SU-DHL-6 (cell line): Measurements from ENCODE around the gene INPP4A.

Source experiments
- H2AFZ ChIP-seq: fragments of 200-600 bp; sonication (generic); 2 replicates; pipeline ENCODE4 v1.6.1; 2014; ENCODE audit warnings: low read depth, mild to moderate bottlenecking, moderate library complexity, mixed read lengths, antibody characterized with exemption, low read length; ENCODE audit not compliant: severe bottlenecking
- H3F3A ChIP-seq: fragments of 200-600 bp; shearing (Covaris generic); 2 replicates; pipeline ENCODE4 v1.6.0; 2016; ENCODE audit warnings: antibody characterized with exemption, mild to moderate bottlenecking; ENCODE audit not compliant: insufficient read depth
- H3K27ac ChIP-seq: fragments of 200-600 bp; sonication (generic); 2 replicates; pipeline ENCODE4 v1.5.1; 2016; ENCODE audit warnings: low read depth, mild to moderate bottlenecking, low read length, moderate library complexity, mixed read lengths
- H3K27me3 ChIP-seq: fragments of 200-600 bp; sonication (generic), shearing (Covaris generic); 2 replicates; pipeline ENCODE4 v1.6.0; 2014; ENCODE audit warnings: mild to moderate bottlenecking, low read length
- H3K36me3 ChIP-seq: fragments of 200-600 bp; sonication (generic); 2 replicates; pipeline ENCODE4 v1.6.1; 2014; ENCODE audit warnings: mild to moderate bottlenecking, low read length, mixed read lengths
- H3K4me2 ChIP-seq: fragments of 300-600, 200-600 bp; shearing (Covaris generic), sonication (generic); 2 replicates; pipeline ENCODE4 v1.6.0; 2014; ENCODE audit warnings: low read length, low read depth, mild to moderate bottlenecking; ENCODE audit not compliant: poor library complexity, severe bottlenecking
- H3K4me3 ChIP-seq: fragments of 200-600 bp; sonication (generic); 2 replicates; pipeline ENCODE4 v1.5.1; 2014; ENCODE audit warnings: antibody characterized with exemption, low read length, mild to moderate bottlenecking, mixed read lengths; ENCODE audit not compliant: insufficient read depth, poor library complexity, severe bottlenecking
- H3K79me2 ChIP-seq: fragments of 200-600 bp; sonication (generic); 2 replicates; pipeline ENCODE4 v1.6.1; 2014; ENCODE audit warnings: mild to moderate bottlenecking, low read length, moderate library complexity; ENCODE audit not compliant: insufficient read depth
- H3K9ac ChIP-seq: fragments of 200-600 bp; sonication (generic); 2 replicates; pipeline ENCODE4 v1.7.0; 2014; ENCODE audit warnings: mild to moderate bottlenecking, low read length
- H3K9me2 ChIP-seq: fragments of 200-600 bp; sonication (generic); replicated peaks from 2 replicates; pipeline ENCODE4 v1.6.1; 2014; ENCODE audit warnings: low read length; ENCODE audit not compliant: insufficient read depth
- H3K9me3 ChIP-seq: fragments of 200-600 bp; sonication (generic); 2 replicates; pipeline ENCODE4 v1.6.1; 2014; ENCODE audit warnings: low read length, mixed read lengths; ENCODE audit not compliant: insufficient read depth
- H4K20me1 ChIP-seq: fragments of 200-600 bp; sonication (generic); 2 replicates; pipeline ENCODE4 v1.6.1; 2014; ENCODE audit warnings: low read depth, mild to moderate bottlenecking, antibody characterized with exemption, low read length, moderate library complexity, mixed read lengths
- EZH2phosphoT487 ChIP-seq: fragments of 200-600 bp; sonication (generic), shearing (Covaris generic); conservative IDR thresholded peaks from 2 replicates; pipeline ENCODE4 v1.6.1; 2018; ENCODE audit warnings: mild to moderate bottlenecking, antibody characterized with exemption, low read length, moderate library complexity, mixed read lengths
- TF ChIP-seq, protein P1 (sequence below): fragments of 200-600 bp; sonication (generic); IDR thresholded peaks from one replicate; pipeline ENCODE4 v1.5.1; 2017; ENCODE audit warnings: antibody characterized with exemption, mild to moderate bottlenecking, low read length, moderate library complexity; ENCODE audit not compliant: insufficient read depth, poor library complexity, severe bottlenecking

Gene INPP4A

DNA sequence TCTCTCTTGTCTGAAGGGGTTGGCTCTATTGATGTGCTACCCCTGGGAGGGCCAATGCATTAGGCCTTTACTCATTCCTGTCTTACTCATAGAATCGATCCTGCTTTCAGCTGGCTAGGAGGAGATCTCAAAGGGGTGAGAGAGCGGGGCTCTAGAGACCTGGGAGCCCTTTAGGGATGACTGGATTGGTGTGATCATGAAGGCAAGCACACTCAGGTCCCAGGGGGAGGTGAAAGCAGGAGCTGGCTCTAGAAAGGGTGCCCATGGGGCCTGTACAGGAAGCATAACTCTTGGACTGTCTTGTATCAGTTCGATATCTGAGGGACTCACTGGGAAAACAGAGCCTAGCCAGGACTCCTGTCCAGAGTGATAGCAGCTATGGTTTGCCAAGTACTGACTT is 47.8 kb downstream of the INPP4A start:
- Histone ChIP-seq H3K27me3 (no peaks in the 10 kb centered on the region), H4K20me1 (no peaks in the 10 kb centered on the region), H3K36me3 (no peaks in the 10 kb centered on the region), H3K79me2 (no peaks in the 10 kb centered on the region), H3K9me2 (no peaks in the 10 kb centered on the region), H3K4me3 (no peak overlapping the region), H3K27ac (no peak overlapping the region), H3K9ac (no peak overlapping the region), H2AFZ (no peak overlapping the region), H3K4me2 (no peak overlapping the region), H3F3A (no peaks in the 10 kb centered on the region), H3K9me3 (peaks cover 11% of the 10 kb centered on the region; the same call in 1 of the 2 replicates)
- TF ChIP-seq EZH2phosphoT487 = no peak
- TF ChIP-seq, protein P1, sequence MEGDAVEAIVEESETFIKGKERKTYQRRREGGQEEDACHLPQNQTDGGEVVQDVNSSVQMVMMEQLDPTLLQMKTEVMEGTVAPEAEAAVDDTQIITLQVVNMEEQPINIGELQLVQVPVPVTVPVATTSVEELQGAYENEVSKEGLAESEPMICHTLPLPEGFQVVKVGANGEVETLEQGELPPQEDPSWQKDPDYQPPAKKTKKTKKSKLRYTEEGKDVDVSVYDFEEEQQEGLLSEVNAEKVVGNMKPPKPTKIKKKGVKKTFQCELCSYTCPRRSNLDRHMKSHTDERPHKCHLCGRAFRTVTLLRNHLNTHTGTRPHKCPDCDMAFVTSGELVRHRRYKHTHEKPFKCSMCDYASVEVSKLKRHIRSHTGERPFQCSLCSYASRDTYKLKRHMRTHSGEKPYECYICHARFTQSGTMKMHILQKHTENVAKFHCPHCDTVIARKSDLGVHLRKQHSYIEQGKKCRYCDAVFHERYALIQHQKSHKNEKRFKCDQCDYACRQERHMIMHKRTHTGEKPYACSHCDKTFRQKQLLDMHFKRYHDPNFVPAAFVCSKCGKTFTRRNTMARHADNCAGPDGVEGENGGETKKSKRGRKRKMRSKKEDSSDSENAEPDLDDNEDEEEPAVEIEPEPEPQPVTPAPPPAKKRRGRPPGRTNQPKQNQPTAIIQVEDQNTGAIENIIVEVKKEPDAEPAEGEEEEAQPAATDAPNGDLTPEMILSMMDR = no peak

DNA sequence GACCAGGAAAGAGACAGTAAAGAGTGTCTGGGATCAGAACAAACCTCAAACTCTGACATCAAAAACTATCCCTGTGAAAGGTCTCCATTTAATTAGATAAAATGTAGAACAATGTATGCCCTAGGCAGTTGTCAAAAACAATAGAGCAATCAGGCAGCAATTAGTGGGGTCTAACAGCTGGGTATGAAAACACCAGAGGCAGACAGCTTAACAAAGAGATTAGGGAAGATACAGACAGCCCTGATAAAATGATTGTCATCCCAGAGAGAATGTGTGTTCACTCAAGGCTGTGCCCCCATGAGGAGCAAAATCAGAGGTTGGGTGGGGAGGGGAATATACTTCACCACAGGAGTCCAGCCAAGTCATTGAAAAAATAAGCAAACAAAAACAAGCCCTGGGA is 50.0 kb downstream of the INPP4A start:
- no peak for TF ChIP-seq EZH2phosphoT487
- TF ChIP-seq, protein P1 = no peak
- Histone ChIP-seq H3K36me3 (no peaks in the 10 kb centered on the region), H3K9ac (no peak overlapping the region), H3K4me2 (no peak overlapping the region), H3K27me3 (no peaks in the 10 kb centered on the region), H3K27ac (no peak overlapping the region), H3K9me3 (peaks cover 11% of the 10 kb centered on the region; the same call in 1 of the 2 replicates), H3K9me2 (no peaks in the 10 kb centered on the region), H2AFZ (no peak overlapping the region), H4K20me1 (no peaks in the 10 kb centered on the region), H3K4me3 (no peak overlapping the region), H3F3A (no peaks in the 10 kb centered on the region), H3K79me2 (no peaks in the 10 kb centered on the region)

DNA sequence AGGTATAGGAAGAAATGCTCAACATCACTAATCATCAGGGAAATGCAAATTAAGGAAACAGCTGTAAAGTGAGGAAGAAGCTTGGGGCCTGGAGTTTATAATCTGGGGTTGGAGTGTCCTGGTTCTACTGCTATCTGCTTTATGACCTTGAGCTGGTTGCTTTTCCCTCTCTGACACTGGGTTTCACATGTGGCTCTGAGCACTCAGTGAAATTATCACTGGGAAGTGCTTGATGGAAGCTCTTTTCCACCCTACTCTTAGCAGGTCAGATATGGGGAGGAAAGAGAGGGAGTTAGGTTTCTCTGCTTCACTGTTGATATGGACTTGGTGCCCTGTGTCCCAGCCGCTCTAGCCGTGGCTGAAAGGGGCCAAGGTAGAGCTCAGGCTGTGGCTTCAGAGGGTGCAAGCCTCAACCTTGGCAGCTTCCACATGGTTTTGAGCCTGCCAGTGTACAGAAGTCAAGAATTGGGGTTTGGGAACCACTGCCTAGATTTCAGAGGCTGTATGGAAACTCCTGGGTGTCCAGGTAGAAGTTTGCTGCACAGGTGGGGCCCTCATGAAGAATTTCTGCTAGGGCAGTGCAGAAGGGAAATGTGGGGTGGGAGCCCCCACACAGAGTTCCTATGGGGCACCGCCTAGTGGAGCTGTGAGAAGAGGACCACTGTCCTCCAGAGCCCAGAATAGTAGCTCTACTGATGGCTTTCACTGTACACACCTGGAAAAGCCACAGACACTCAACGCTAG is 52.3 kb downstream of the INPP4A start:
- H3K27ac ChIP-seq = no peak overlapping the region
- H3K9ac ChIP-seq = no peak overlapping the region

More for the DNA sequence above, 52.3 kb downstream of the INPP4A start:
- no peaks in the 10 kb centered on the region for H3F3A ChIP-seq
- H3K36me3 ChIP-seq = no peaks in the 10 kb centered on the region
- H3K9me3 ChIP-seq = peaks cover 11% of the 10 kb centered on the region; the same call in 1 of the 2 replicates
- H3K9me2 ChIP-seq = no peaks in the 10 kb centered on the region
- H2AFZ ChIP-seq = no peak overlapping the region
- H3K4me3 ChIP-seq = no peak overlapping the region
- H3K4me2 ChIP-seq = no peak overlapping the region
- H3K79me2 ChIP-seq = no peaks in the 10 kb centered on the region
- no peaks in the 10 kb centered on the region for H4K20me1 ChIP-seq
- TF ChIP-seq, protein P1 = no peak
- no peak for TF ChIP-seq EZH2phosphoT487
- no peaks in the 10 kb centered on the region for H3K27me3 ChIP-seq
